ENCODE data around the gene SHE.

DNA sequence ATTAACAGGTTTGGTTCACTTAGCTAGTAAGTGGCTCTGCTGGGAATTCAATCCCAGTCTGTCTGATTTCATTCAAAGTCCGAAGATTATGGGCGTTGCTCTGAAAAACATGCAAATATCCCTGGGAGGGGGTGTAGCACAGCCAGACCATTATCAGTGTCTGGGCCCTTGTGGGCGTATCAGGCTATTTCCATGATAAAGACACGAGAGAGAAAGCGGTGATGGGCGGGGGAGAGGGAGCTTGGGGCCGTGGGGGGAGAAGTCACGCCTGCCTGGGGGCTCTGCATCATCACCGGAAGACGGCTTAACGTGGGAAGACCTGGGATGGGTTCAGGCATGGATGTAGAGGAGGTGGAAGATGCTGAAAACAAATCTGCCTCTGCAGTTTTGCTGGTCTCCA lies 71.3 kb downstream of the SHE start:
- TF ChIP-seq, protein P1, sequence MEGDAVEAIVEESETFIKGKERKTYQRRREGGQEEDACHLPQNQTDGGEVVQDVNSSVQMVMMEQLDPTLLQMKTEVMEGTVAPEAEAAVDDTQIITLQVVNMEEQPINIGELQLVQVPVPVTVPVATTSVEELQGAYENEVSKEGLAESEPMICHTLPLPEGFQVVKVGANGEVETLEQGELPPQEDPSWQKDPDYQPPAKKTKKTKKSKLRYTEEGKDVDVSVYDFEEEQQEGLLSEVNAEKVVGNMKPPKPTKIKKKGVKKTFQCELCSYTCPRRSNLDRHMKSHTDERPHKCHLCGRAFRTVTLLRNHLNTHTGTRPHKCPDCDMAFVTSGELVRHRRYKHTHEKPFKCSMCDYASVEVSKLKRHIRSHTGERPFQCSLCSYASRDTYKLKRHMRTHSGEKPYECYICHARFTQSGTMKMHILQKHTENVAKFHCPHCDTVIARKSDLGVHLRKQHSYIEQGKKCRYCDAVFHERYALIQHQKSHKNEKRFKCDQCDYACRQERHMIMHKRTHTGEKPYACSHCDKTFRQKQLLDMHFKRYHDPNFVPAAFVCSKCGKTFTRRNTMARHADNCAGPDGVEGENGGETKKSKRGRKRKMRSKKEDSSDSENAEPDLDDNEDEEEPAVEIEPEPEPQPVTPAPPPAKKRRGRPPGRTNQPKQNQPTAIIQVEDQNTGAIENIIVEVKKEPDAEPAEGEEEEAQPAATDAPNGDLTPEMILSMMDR (IDR thresholded peaks at IDR 0.05; ENCODE audit: insufficient read depth, low read length, poor library complexity, severe bottlenecking) = no peak
- TF ChIP-seq EZH2phosphoT487 (conservative IDR thresholded peaks at IDR 0.05; ENCODE audit: low read length) = no peak
